NCI-H510A (cell line): ENCODE results near the gene MEGF11.

Experiments
- DNase-seq: peaks from one replicate; lab custom pipeline; 2025; lab: John Stamatoyannopoulos, UW

MEGF11 gene

GRCh38 chr15:66215811-66216210, 37.7 kb downstream of the MEGF11 start:
- DNase-seq, result no peak

GRCh38 chr15:66214246-66214645, 39.3 kb downstream of the MEGF11 start:
- no peak for DNase-seq

DNA sequence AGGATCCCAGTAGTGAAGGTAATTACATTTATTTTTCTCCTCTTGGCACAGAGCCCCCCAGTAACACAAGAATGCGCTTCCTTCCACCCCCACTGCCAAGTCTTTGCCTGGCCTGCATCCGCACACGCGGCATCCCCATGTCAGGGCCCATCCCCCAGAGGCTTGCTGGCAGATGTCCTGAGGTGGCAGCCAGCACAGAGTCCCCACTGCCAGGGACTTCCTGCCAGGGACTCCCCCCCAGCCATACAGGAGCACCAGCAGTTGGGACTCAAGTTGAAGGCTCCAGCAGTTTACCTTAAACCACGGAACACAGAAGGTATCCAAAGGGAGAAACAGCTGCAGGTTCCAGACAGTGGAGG, 41.0 kb downstream of the MEGF11 start:
- DNase-seq, result no peak

DNA sequence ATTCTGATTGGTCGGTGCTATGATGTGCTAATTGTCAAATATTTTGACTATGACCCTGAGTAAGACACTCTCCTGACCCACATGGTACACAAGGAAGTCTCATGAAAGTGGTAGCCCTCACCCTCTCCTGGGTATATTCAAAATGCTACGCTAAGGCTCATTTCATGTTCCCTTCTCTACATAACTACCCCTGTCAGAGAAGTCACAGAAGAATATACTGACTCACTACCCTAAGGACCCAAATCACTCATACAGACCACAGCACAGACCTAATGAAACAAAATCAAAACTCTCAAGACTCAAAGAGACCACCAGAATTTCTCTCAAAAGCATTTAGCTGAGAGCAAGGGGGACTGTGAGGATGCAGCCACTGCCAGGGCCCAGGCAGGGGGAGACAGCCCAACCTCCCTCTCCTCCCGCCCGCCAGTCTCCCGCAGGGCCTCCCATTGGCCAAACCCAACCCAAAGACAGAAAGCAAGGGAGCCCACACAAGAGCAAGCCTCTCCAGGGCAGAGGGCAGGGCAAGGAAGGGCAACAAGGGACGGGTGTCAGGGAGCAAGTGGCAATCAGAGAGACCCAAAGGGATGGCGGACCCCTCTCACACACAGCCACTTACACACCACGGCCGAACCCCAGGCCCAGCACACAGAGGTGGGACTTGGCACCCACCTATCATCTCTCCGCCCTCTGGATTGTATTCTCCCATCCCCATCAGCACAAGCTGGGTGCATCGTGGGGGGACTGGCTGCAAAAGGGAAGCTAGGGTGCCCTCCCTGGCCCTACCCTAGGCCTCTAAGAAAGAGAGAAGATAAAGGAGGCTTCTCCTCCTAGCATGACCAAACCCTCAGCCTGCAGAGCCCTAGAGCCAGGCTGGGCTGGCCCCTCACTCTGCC, 41.6 kb downstream of the MEGF11 start:
- no peak for DNase-seq

DNA sequence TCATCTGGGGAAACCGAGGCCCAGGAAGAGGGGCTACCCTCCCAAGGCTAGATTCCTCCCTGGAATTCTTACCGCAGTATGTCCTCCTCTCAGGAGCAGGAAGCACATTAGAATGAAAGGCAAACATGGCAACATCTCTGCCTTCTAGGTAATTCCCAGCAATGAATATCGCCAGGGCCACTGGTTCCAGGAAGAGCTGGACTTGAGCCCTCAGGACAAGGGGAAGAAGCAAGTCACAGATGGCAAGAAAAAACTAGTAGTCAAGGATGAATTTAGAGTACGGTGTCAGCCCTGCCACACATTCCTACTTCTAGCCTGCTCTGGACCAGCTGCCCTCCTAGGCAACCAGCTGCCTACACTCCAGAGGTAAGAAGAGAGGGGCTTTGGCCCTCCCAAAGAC, 42.9 kb downstream of the MEGF11 start:
- no peak for DNase-seq

GRCh38 chr15:66198757-66199156, 54.8 kb downstream of the MEGF11 start:
- DNase-seq, result no peak

GRCh38 chr15:66196602-66197001, 56.9 kb downstream of the MEGF11 start:
- DNase-seq, result no peak

DNA sequence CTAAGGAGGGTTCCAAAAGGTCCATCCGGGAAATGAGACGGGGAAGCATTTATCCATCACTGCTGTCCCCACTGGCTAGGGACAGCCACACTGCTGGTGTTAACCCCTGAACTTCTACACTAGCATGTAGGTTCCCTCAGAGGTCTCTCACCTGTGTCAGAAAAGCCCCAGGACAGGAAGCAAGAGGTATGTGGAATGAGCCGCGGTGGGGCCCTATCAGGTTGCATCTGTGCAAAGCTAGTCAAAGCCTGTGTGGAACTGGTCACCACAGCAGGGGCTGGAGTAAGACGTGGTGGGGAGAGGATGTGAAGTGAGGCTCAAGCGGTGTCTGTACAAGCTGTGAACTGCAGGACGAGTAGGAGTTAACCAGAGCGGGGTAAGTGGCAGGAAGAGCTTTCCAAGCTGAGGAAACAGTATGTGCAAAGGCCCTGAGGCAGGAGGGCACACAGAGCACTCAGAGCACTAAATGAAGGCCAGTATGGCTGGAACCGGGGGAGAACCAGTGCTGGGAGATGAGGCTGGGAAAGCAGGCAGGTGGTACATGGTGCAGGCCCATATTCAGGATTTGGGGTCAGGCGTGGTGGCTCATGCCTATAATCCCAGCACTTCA, 57.8 kb downstream of the MEGF11 start:
- no peak for DNase-seq

- no peak for DNase-seq
These were observed 60.5 kb downstream of the MEGF11 start for GRCh38 chr15:66193066-66193465.

GRCh38 chr15:66190746-66191145, 62.8 kb downstream of the MEGF11 start:
- DNase-seq, result no peak

- DNase-seq, result no peak
These were observed 64.3 kb downstream of the MEGF11 start for GRCh38 chr15:66189291-66189690.

- no peak for DNase-seq
These were observed 65.1 kb downstream of the MEGF11 start for GRCh38 chr15:66188464-66188863.

- DNase-seq, result no peak
These were observed 66.3 kb downstream of the MEGF11 start for GRCh38 chr15:66187271-66187670.

DNA sequence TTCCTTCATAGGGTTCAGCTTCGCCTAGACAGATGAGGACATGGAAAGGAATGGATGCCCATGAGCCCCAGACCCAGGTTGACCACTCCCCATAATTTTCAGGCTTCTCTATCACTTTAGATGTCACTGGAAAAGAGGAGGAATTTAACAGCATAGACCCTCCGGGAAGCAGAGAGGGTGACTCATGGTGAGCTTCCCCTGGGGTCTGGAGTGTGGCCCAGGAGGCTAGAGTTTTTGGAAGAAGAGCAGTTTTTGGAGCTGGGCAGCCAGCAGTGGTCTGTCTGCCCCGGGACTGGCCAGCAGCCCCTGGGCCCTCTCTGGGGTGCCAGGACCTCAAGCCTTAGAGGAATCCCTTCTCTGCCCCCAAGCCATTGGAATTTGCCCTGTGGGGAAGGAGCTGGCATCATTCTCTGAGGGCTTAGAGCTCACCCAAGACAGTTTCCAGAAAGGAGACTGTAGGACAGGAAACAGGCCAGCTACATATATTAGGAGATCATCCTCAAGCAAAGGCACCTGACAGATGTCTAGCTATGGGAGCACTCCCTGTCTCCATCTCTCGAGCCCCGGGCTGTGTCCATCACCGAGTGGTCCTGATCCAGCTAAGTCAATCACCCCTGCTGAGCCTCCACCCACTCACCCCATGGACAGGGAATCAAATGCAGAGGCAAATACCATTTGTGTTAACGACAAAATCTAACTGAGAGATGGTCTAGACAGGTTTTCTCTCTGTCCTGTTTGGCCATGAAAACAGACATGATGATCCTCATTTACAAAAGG, 67.3 kb downstream of the MEGF11 start:
- no peak for DNase-seq

- DNase-seq, result no peak
These were observed 68.4 kb downstream of the MEGF11 start for GRCh38 chr15:66184936-66185790.

GRCh38 chr15:66184492-66184891, 69.1 kb downstream of the MEGF11 start:
- no peak for DNase-seq

- DNase-seq, result no peak
These were observed 72.9 kb downstream of the MEGF11 start for GRCh38 chr15:66180531-66181097.

DNA sequence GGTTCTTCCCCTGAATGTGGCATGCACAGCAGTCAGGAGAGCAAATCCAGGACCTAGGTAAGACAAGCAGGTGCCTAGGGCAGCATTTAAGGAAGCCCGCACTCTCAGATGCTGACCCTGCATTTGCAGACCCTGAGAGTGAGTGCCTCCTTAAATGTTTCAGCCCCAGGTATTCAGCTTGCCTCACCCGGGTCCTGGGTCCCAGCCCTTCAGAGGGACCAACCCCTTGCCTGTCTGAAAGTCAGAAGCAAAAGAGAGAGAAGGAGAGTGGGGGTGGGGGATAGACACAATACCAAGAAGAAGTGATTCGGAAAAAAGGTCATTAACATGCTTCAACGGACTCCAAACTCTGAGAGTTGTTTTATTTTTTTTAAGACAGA, 75.0 kb downstream of the MEGF11 start:
- DNase-seq, result no peak

DNA sequence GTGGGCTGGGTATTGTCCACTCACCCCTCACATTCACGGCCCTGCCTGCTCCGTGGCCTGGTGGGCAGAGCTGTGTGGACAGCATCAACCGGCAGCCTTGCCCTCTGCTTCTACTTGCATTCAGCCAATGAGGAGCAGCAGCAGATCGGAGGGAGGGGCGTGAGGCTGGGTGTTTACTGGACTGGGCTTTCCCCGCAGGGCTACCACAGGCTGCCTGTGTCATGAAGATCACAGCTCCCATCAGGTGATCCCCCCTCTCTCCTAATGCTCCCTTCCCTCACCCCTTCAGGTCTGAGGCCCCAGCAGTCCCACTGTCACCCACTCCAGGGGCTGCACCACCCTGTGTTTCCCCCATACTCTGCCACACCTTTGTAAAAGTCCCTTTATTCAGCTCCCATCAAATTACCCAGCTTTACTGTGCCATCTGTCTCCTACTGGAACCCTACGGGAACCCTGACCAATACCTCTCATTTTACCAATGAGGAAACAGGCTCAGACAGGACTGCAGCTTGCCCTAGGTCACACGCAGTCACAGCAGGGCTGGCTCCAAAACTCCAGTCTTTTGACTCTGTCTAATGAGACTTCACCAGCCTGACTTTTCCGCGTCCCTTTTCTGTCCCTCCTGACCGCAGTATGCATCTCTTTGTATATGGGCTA, 81.1 kb downstream of the MEGF11 start:
- no peak for DNase-seq

- DNase-seq, result no peak
These were observed 81.7 kb downstream of the MEGF11 start for GRCh38 chr15:66171841-66172240.

DNA sequence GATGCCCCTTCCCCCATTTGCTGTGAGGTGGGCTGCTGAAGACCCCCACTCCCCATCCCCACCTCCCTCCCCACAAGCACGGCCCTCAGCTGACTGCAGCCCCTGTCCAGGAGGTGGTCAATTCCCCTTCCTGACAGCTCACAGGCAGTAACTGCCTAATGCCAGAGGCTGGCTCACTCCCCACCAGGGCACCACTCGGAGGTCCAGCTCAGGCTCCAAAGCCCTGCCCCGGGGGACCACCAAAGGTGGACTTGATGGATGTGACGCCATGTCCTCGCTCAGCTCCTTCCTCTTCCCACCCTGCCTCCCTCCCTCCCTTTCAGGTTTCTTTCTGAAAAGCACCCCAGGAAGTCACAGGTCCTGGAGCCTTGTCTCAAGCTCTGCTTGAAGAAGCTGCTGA, 82.8 kb downstream of the MEGF11 start:
- no peak for DNase-seq
